Fibroblast of skin of right quadriceps (primary cell): ENCODE results near the gene ZIC3.
"Not testable (repeated sequence)": the region's sequence is repeated elsewhere in the genome, so short reads cannot be mapped to it uniquely, and the experiment has no call there.

Source experiments
- DNase-seq: peaks from one replicate; pipeline ENCODE4 v3.0.0-alpha.2; 2013

The ZIC3 gene

GRCh38 chrX:137565921-137566745, at the start of gene ZIC3:
ZIC3 (plus strand) TSS chrX:137566127; CDS start chrX:137566692, 565 bp downstream.
- peak; percentile 27 for DNase-seq

- DNase-seq = no peak
These were observed 46.5 kb upstream of the ZIC3 start for GRCh38 chrX:137519459-137519858.

- no peak for DNase-seq
These were observed 19.9 kb upstream of the ZIC3 start for GRCh38 chrX:137545711-137546651.

- no peak for DNase-seq
These were observed 18.6 kb upstream of the ZIC3 start for GRCh38 chrX:137547291-137547690.

GRCh38 chrX:137548261-137548660, 17.7 kb upstream of the ZIC3 start:
- DNase-seq = no peak

- DNase-seq = no peak
These were observed 16.9 kb upstream of the ZIC3 start for GRCh38 chrX:137549073-137549472.

GRCh38 chrX:137549851-137550664, 15.9 kb upstream of the ZIC3 start:
- no peak for DNase-seq

GRCh38 chrX:137550665-137551261, 15.2 kb upstream of the ZIC3 start:
- no peak for DNase-seq

- DNase-seq = not testable (repeated sequence)
These were observed 13.8 kb upstream of the ZIC3 start for GRCh38 chrX:137552098-137552497.

GRCh38 chrX:137562096-137562495, 3.8 kb upstream of the ZIC3 start:
- no peak for DNase-seq

- DNase-seq = no peak
These were observed 2.0 kb upstream of the ZIC3 start for GRCh38 chrX:137563681-137564651.

GRCh38 chrX:137565318-137565904, 516 bp upstream of the ZIC3 start:
- no peak for DNase-seq

GRCh38 chrX:137566746-137567679, 1.1 kb downstream of the ZIC3 start:
- no peak for DNase-seq

- no peak for DNase-seq
These were observed 1.8 kb downstream of the ZIC3 start for GRCh38 chrX:137567682-137568232.

GRCh38 chrX:137568741-137569469, 3.0 kb downstream of the ZIC3 start:
- DNase-seq = no peak

GRCh38 chrX:137569470-137569891, 3.6 kb downstream of the ZIC3 start:
- DNase-seq = no peak

- DNase-seq = no peak
These were observed 7.6 kb downstream of the ZIC3 start for GRCh38 chrX:137573324-137574101.
